HEK293 (cell line): ENCODE data around the gene SMIM41.

Experiments used
- CTCF ChIA-PET: fragments of 350-600 bp; formaldehyde crosslinking; extraction: SDS; loops from one replicate; lab custom pipeline; 2021; ENCODE audit warnings: antibody characterized with exemption; lab: Yijun Ruan, JAX
- POLR2A ChIA-PET: fragments of 300-600 bp; formaldehyde crosslinking; extraction: SDS; loops from one replicate; lab custom pipeline; 2020; ENCODE audit warnings: antibody characterized with exemption, inconsistent platforms; lab: Yijun Ruan, JAX
- H3K27ac ChIP-seq: fragments of 200-500 bp; sonication (Bioruptor generic); 2 replicates; pipeline ENCODE4 v1.5.1; 2014; ENCODE audit warnings: low read depth, low read length, control low read depth, inconsistent platforms; ENCODE audit errors: extremely low read depth
- H3K36me3 ChIP-seq, 2 experiments: fragments of 200-500 bp in 1 of 2; sonication (Bioruptor generic) in 1 of 2; 1 replicate in 1 of 2; 2 replicates in 1 of 2; pipeline ENCODE4 v1.5.1; 2014 to 2017; ENCODE audit warnings: inconsistent platforms in 2 of 2, low read length in 2 of 2; ENCODE audit not compliant: control insufficient read depth in 2 of 2, insufficient read depth in 1 of 2
- H3K4me1 ChIP-seq: fragments of 200-500 bp; sonication (Bioruptor generic); 2 replicates; pipeline ENCODE4 v1.5.1; 2014; ENCODE audit warnings: mild to moderate bottlenecking, low read length, inconsistent platforms; ENCODE audit not compliant: control insufficient read depth, insufficient read depth
- H3K4me3 ChIP-seq: 2 replicates; pipeline ENCODE4 v1.5.1; 2011; ENCODE audit warnings: low read depth, mild to moderate bottlenecking, control low read depth, low read length, moderate library complexity
- H3K9me3 ChIP-seq: fragments of 200-500 bp; sonication (Bioruptor generic); 2 replicates; pipeline ENCODE4 v1.5.1; 2014; ENCODE audit warnings: low read depth, low read length, inconsistent platforms; ENCODE audit not compliant: control insufficient read depth, insufficient read depth
- EGR2 ChIP-seq: fragments of 450-650 bp; formaldehyde crosslinking; IDR thresholded peaks from 2 replicates; pipeline ENCODE4 v1.5.1; 2016; ENCODE audit warnings: low read depth, missing biosample characterization, missing genetic modification characterization
- GLI2 ChIP-seq: fragments of 450-650 bp; formaldehyde crosslinking; IDR thresholded peaks from 2 replicates; pipeline ENCODE4; 2017; ENCODE audit warnings: missing biosample characterization, missing genetic modification characterization, low read depth, borderline replicate concordance
- HOXA7 ChIP-seq: sonication (generic); formaldehyde crosslinking; IDR thresholded peaks from 2 replicates; pipeline ENCODE4 v1.8.1; 2022; ENCODE audit warnings: missing genetic modification reagents, borderline replicate concordance
- RBAK ChIP-seq: fragments of 450-650 bp; formaldehyde crosslinking; IDR thresholded peaks from 2 replicates; pipeline ENCODE4 v1.5.1; 2016; ENCODE audit warnings: missing biosample characterization, missing genetic modification characterization
- SCRT1 ChIP-seq: fragments of 450-650 bp; formaldehyde crosslinking; IDR thresholded peaks from 2 replicates; pipeline ENCODE4 v1.5.1; 2016; ENCODE audit warnings: missing biosample characterization, missing genetic modification characterization, borderline replicate concordance
- SP2 ChIP-seq: fragments of 450-650 bp; formaldehyde crosslinking; IDR thresholded peaks from 2 replicates; pipeline ENCODE4 v1.5.1; 2016; ENCODE audit warnings: missing biosample characterization, missing genetic modification characterization
- ZFHX2 ChIP-seq: fragments of 450-650 bp; formaldehyde crosslinking; conservative IDR thresholded peaks from 2 replicates; pipeline ENCODE4 v1.5.1; 2016; ENCODE audit warnings: missing biosample characterization, missing genetic modification characterization
- ZNF23 ChIP-seq: fragments of 450-650 bp; formaldehyde crosslinking; IDR thresholded peaks from 2 replicates; pipeline ENCODE4 v1.5.1; 2016; ENCODE audit warnings: missing biosample characterization, missing genetic modification characterization, borderline replicate concordance
- ZNF302 ChIP-seq: fragments of 450-650 bp; formaldehyde crosslinking; IDR thresholded peaks from 2 replicates; pipeline ENCODE4 v1.5.1; 2016; ENCODE audit warnings: missing biosample characterization, missing genetic modification characterization, low read depth
- ZNF37A ChIP-seq: fragments of 450-650 bp; IDR thresholded peaks from 2 replicates; pipeline ENCODE4 v1.5.1; 2018; ENCODE audit warnings: missing biosample characterization, missing genetic modification characterization
- ZNF391 ChIP-seq: fragments of 450-650 bp; formaldehyde crosslinking; IDR thresholded peaks from 2 replicates; pipeline ENCODE4 v1.5.1; 2016; ENCODE audit warnings: low read depth, missing biosample characterization, missing genetic modification characterization, borderline replicate concordance
- ZNF473 ChIP-seq: fragments of 450-650 bp; formaldehyde crosslinking; IDR thresholded peaks from 2 replicates; pipeline ENCODE4 v1.5.1; 2017; ENCODE audit warnings: missing biosample characterization, missing genetic modification characterization
- ZNF600 ChIP-seq: fragments of 450-650 bp; formaldehyde crosslinking; IDR thresholded peaks from 2 replicates; pipeline ENCODE4 v1.5.1; 2016; ENCODE audit warnings: missing biosample characterization, missing genetic modification characterization
- ZNF621 ChIP-seq: fragments of 450-650 bp; formaldehyde crosslinking; IDR thresholded peaks from 2 replicates; pipeline ENCODE4 v1.5.1; 2017; ENCODE audit warnings: missing biosample characterization, missing genetic modification characterization
- ZNF830 ChIP-seq: fragments of 450-650 bp; IDR thresholded peaks from 2 replicates; pipeline ENCODE4 v1.5.0; 2018; ENCODE audit warnings: missing biosample characterization, missing genetic modification characterization, low read depth, mild to moderate bottlenecking, moderate library complexity
- ZSCAN30 ChIP-seq: fragments of 450-650 bp; IDR thresholded peaks from 2 replicates; pipeline ENCODE4 v1.5.1; 2018; ENCODE audit warnings: missing biosample characterization, mild to moderate bottlenecking, missing genetic modification characterization, moderate library complexity
- TF ChIP-seq, protein P1 (sequence below): fragments of 450-650 bp; formaldehyde crosslinking; IDR thresholded peaks from 2 replicates; pipeline ENCODE4 v1.5.1; 2017; ENCODE audit warnings: missing biosample characterization, missing genetic modification characterization
- TF ChIP-seq, protein P2 (sequence below): fragments of 450-650 bp; formaldehyde crosslinking; IDR thresholded peaks from 2 replicates; pipeline ENCODE4 v1.5.1; 2016; ENCODE audit warnings: missing biosample characterization, missing genetic modification characterization
- TF ChIP-seq, protein P3 (sequence below): fragments of 450-650 bp; formaldehyde crosslinking; IDR thresholded peaks from 2 replicates; pipeline ENCODE4 v1.5.1; 2016; ENCODE audit warnings: missing biosample characterization, missing genetic modification characterization, borderline replicate concordance

SMIM41 gene

DNA sequence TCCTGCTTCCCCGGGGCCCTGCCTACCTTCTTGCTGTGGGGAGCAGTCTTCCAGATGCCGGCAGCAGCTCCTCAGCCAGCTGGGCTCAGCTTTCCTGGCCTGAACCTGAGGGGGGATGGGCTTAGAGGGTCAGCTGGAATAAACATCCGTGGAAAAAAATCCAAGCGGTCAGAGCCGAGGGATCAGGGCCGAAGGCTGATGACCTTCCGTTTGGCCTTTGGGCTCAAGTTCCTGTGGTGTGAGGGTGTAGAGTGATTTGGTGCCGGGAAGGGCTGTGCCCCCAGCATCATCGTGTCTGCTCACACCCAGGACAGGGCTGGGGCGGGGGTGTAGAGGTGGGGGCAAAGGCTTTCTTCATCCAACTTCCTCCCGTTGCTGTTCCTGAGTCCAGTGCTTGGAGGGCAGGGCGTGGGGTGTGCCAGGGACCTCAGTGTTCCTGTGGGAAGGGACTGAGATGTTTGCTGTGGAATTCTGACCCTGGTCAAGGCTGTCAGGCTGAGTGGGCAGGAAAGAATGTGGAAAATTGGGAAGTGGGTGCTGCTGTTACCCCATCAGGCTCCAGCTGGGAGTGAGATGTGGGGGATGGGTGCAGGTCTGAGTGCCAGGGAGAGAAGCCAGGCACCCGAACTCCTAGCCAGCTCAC lies 2.6 kb downstream of the SMIM41 start:
- ChIA-PET CTCF (interaction anchor here (0.6 to 34.8 kb wide), 13 partner anchors 8 to 111 kb away, joined by 3 to 794 read pairs (median 4); no protein-coding TSS in a partner anchor), POLR2A (interaction anchor here (1.1 to 3.0 kb wide), 2 partner anchors 12 to 56 kb away, joined by 5 to 12 read pairs; partner anchors contain the start of gene ATG101)
- H3K9me3 ChIP-seq, result no peaks in the 10 kb centered on the region
- no peak overlapping the region for H3K27ac ChIP-seq
- no peaks in the 10 kb centered on the region for H3K4me1 ChIP-seq
- H3K36me3 ChIP-seq, result peaks cover 4 to 19% of the 10 kb centered on the region in 2 experiments; a peak in 1 of 3 replicates
- no peak overlapping the region for H3K4me3 ChIP-seq
- TF ChIP-seq EGR2 (tag by site-specific recombination), result 0 out of 2 replicates have a peak, but pooled peaks have one; percentile 18
- TF ChIP-seq SCRT1 (tag by site-specific recombination), result no peak
- peak; percentile 46 for TF ChIP-seq ZFHX2 (tag by site-specific recombination)
- TF ChIP-seq, all 188 proteins: peak for 2

GRCh38 chr12:52082669-52082987 lies 3.1 kb downstream of the SMIM41 start:
- POLR2A ChIA-PET, result interaction anchor here (1.1 to 3.0 kb wide), 2 partner anchors 13 to 57 kb away, joined by 5 to 12 read pairs; partner anchors contain the start of gene ATG101
- TF ChIP-seq SP2 (tag by site-specific recombination) (no peak), ZNF302 (no peak), HOXA7 (CRISPR knock-in tag) (no peak), RBAK (no peak), ZNF621 (tag by site-specific recombination) (no peak), ZNF473 (tag by site-specific recombination) (no peak), ZNF23 (no peak), GLI2 (no peak), ZSCAN30 (no peak), ZNF830 (no peak), ZNF37A (no peak), ZNF391 (tag by site-specific recombination) (no peak), ZNF600 (tag by site-specific recombination) (no peak)
- TF ChIP-seq, protein P1, sequence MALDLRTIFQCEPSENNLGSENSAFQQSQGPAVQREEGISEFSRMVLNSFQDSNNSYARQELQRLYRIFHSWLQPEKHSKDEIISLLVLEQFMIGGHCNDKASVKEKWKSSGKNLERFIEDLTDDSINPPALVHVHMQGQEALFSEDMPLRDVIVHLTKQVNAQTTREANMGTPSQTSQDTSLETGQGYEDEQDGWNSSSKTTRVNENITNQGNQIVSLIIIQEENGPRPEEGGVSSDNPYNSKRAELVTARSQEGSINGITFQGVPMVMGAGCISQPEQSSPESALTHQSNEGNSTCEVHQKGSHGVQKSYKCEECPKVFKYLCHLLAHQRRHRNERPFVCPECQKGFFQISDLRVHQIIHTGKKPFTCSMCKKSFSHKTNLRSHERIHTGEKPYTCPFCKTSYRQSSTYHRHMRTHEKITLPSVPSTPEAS (tag by site-specific recombination), result no peak
- TF ChIP-seq, protein P2, sequence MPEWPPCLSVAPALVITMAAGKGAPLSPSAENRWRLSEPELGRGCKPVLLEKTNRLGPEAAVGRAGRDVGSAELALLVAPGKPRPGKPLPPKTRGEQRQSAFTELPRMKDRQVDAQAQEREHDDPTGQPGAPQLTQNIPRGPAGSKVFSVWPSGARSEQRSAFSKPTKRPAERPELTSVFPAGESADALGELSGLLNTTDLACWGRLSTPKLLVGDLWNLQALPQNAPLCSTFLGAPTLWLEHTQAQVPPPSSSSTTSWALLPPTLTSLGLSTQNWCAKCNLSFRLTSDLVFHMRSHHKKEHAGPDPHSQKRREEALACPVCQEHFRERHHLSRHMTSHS (tag by site-specific recombination), result no peak
- TF ChIP-seq, protein P3, sequence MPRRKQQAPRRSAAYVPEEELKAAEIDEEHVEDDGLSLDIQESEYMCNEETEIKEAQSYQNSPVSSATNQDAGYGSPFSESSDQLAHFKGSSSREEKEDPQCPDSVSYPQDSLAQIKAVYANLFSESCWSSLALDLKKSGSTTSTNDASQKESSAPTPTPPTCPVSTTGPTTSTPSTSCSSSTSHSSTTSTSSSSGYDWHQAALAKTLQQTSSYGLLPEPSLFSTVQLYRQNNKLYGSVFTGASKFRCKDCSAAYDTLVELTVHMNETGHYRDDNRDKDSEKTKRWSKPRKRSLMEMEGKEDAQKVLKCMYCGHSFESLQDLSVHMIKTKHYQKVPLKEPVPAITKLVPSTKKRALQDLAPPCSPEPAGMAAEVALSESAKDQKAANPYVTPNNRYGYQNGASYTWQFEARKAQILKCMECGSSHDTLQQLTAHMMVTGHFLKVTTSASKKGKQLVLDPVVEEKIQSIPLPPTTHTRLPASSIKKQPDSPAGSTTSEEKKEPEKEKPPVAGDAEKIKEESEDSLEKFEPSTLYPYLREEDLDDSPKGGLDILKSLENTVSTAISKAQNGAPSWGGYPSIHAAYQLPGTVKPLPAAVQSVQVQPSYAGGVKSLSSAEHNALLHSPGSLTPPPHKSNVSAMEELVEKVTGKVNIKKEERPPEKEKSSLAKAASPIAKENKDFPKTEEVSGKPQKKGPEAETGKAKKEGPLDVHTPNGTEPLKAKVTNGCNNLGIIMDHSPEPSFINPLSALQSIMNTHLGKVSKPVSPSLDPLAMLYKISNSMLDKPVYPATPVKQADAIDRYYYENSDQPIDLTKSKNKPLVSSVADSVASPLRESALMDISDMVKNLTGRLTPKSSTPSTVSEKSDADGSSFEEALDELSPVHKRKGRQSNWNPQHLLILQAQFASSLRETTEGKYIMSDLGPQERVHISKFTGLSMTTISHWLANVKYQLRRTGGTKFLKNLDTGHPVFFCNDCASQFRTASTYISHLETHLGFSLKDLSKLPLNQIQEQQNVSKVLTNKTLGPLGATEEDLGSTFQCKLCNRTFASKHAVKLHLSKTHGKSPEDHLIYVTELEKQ (tag by site-specific recombination), result no peak
- no peaks in the 10 kb centered on the region for H3K9me3 ChIP-seq
- H3K36me3 ChIP-seq, result peaks cover 3 to 16% of the 10 kb centered on the region in 2 experiments; a peak in 1 of 3 replicates
- H3K4me1 ChIP-seq, result no peaks in the 10 kb centered on the region
- no peak overlapping the region for H3K4me3 ChIP-seq
- CTCF ChIA-PET, result interaction anchor here (0.5 to 34.8 kb wide), 18 partner anchors 9 to 616 kb away, joined by 3 to 794 read pairs (median 4); no protein-coding TSS in a partner anchor
- no peak overlapping the region for H3K27ac ChIP-seq
